Ammon's horn (tissue), 1 donor: ENCODE measurements around the gene DYSF.
"Not testable (repeated sequence)": the region's sequence is repeated elsewhere in the genome, so short reads cannot be mapped to it uniquely, and the experiment has no call there.

Experiments
- DNase-seq: peaks from one replicate; pipeline ENCODE4 v3.0.0-alpha.2; 2016; ENCODE audit warnings: low spot score

Gene DYSF

DNA sequence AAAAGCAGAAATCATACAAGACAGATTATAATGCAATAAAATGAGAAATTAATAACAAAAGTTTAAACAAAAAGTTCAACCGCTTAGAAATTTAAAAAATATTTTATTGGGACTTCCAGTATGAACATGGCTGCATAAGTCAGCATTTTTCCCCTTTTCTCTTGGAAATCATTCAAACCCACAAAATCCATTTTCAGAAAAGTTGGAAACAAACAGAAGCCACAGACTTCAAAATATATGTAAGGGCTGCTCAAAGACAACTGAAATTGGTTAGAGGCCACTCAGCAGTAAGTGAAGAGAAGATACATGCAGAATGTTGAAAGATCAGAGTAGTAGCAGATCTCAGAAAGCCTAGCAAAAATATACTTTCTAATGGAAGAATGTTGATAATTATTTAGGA lies 194.0 kb downstream of the DYSF start:
- no peak for DNase-seq

DNA sequence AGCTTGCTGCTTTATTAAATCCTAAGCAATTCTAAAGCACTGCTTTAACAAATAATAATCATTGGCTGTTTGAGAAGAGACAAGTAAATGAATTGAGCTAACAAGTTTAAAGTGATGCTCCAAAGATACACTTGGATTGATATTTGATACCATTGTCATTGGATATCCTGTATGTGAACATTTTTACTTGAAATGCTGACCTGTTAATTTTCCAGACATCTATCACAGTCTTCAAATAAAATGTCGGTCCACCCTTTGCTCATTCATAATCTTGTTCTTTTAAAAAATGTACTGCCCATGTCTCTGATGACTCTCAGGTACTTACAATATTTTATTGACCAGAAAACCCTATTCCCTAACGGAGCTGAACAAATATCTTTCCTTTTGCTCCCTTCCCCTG lies 202.1 kb downstream of the DYSF start:
- no peak for DNase-seq

DNA sequence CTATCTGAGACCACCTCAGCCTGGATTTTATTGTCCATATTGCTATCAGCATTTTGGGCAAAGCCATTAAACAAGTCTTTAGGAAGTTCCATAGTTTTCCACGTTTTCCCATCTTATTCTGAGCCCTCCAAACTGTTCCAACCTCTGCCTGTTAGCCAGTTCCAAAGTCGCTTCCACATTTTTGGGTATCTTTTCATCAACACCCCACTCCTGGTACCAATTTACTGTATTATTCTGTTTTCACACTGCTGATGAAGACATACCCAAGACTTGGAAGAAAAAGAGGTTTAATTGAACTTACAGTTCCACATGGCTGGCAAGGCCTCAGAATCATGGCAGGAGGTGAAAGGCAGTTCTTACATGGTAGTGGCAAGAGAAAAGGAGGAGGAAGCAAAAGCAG lies 204.9 kb downstream of the DYSF start:
- DNase-seq: not testable (repeated sequence)

DNA sequence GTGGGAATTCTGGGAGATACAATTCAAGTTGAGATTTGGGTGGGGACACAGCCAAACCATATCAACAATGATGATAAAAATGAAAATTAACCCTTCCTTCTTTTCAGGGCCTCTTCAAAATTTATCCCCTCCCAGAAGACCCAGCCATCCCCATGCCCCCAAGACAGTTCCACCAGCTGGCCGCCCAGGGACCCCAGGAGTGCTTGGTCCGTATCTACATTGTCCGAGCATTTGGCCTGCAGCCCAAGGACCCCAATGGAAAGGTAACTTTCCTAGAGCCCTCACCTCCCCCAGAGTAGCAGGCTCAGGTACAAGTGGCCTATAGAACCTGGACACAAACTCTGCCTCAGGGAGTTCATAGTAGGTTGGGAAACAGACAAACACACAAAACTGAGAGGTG lies 205.4 kb downstream of the DYSF start:
- DNase-seq: no peak

DNA sequence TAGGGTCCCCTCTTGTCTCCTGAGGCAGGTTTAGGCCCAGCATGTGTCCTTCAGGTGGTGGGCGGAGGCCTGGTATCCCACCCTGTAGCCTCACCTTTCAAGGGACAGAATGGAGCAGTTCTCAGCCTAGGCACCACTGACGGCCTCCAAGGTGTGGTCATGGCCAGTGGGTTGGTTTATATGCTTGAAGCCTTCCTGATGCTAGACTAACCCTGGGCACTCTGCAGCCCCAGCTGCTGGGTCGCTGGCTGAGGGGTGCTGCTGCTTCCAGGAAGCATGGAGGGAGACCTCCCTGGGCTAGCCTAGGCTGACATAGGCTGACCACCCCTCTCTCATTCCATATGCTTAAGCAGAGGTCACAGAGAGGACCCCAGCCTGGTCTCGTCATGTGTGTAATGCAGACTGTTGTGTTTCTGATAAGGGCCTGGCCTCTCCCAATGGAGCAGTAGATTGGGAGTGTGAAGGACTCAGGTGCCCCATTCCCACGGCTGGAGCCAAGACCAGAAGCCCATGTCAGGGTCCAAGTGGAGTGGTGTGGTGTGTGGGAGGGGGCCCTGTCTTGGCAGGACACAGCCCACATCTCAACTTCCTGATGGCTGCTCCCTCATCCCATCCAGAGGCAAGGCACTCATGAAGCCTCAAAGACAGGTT lies 206.6 kb downstream of the DYSF start:
- no peak for DNase-seq

DNA sequence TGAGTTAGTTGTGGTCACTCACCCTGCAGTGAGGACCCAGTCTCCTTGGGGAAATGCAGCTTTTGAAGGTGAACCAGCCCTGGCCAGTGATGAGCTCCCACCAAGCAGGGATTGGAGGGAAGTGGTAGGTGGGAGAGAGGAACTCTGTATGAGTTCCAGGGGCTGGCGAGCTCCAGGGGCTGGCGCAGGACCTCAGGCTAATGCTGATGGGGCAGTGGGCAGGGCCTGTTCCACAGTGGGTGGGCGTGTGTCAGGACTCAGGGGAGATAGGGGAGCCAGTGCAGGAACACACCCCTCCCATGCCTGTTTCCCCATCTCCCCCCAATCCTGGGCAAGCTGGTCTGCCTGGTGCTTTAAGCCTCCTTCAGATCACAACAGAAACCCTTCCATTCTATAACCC lies 208.4 kb downstream of the DYSF start:
- DNase-seq: no peak

DNA sequence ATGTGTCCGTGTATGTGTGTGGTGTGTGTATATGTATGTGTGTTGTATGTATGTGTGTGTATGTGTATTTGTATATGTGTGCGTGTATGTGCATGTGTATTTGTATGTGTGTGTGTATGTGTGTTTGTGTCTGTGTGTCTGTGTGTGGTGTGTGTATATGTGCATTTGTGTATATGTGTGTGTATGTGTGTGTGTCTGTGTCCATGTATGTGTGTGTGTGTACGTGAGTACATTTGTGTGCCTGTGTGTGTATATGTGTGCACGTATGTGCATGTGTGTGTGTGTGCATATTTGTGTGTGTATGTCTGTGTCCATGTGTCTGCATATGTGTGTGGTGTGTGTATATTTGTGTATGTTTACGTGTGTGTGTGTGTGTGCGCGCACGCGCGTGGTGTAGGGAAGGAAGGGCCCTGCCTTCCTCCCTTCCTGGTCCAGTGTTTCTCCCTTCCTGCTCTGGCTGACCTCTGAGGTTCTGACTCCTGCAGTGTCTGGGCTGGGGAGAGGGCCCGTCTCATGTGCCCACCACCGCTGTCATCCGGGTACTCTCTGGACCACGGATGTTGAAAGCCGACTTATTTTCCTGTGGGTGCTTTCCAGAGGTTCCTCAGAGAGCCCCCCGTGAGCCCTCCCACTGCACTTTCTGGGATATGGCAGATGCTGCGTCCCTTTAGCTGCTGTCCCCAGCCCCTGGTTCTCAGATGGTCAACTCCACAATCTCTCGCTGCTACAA lies 209.5 kb downstream of the DYSF start:
- no peak for DNase-seq

DNA sequence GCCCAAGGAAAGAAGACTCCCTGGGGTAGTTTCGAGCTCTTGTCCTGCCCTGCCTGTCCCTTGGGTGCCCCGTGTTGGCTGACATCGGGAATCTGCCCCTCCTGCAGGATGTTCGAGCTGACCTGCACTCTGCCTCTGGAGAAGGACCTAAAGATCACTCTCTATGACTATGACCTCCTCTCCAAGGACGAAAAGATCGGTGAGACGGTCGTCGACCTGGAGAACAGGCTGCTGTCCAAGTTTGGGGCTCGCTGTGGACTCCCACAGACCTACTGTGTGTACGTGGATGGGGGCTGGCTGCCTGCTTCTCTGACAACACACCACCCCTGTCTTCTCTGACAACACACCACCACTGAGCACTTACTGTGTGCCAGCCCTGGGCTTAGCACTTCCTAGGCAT lies 210.8 kb downstream of the DYSF start:
- DNase-seq: no peak

DNA sequence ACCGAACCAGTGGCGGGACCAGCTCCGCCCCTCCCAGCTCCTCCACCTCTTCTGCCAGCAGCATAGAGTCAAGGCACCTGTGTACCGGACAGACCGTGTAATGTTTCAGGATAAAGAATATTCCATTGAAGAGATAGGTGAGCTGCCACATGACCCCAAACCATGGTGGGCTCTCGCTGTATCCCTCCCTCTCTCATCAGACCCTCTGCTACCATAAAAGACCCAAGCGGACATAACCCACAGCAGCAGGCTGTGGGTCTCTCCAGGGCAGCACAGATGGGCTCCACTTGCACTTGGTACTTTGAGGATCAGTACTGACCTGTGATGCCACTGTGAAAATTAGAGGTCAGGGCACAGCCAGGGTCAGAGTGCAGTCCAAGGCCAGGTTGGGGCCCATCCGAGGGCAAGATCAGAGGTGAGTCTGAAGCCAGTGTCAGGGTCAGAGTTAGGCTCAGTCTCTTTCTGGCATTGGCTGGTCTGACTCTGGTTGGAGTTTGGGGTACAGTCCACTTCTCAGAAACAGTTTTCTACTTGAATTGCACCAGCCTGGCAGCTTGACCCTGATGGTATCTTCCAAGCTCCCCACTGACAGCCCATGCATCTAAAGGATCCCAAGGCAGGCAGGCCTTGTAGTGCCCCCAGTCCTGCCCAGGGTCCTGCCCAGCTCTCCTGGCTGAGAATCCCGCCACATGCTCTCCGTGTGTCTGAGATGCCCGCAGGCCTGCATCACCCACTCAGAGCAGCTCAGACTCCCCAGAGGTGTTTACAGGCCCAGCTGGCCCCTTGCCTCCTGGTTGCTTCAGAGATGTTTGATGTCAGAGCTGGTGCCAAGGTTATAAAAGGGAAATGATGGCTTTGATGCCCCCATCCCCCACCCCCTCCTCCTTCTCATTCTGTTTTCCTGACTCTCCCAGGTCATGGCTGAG lies 212.1 kb downstream of the DYSF start:
- no peak for DNase-seq

DNA sequence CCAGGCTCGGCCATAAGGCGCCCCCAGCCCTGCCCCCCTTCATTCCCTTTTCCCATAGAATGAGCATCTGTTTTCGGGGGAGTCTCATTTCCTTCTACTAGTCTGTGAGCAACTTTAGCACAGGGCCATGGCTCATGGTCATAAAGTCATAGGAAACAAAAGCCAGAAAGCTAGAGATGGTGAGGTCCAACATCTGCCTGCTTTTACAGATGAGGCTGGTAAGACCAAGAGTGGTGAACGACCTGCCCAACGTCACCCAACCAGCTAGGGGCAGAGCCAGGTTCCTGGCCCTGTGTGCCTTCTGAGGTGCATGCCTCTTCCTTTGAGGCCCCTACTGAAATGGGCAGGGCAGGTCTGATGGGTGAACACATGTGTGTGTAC lies 212.7 kb downstream of the DYSF start:
- DNase-seq: no peak

DNA sequence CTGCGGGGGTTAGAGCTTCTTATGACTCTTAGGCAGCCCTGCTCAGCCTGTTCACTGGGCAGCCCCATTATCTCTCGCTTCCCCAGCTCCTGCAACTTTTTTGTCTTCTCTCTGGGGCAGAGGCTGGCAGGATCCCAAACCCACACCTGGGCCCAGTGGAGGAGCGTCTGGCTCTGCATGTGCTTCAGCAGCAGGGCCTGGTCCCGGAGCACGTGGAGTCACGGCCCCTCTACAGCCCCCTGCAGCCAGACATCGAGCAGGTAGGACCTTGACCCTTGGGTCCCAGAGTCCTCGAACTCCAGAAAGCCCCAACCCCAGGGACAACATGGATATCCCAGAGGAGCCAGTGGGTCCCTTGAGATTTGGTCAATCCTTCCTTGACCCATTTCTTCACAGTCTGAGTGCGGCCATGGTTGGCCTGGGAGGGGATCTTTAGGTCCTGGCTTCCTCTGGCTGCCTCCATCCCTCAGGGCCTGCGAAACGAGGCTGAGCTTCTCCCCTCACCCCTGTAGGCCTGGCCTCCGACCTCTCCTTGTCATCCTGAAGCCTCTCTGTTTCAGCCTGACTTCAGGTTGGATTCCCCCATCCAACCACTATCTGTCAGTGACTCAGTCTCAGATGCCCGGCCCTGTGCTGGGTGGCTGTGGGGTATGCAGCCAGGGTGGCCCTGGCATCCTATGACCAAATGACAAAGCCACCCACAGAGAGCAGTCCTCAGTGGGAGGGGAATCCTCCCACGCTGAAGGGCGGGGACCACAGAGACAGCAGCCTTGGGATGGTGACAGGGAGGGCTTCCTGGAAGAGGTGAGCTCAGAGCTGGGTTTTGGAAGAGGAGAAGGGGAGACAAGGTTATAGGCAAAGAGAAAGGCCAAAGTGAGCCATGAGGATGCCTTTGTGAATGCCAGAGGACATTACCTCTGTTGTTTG lies 214.2 kb downstream of the DYSF start:
- no peak for DNase-seq

DNA sequence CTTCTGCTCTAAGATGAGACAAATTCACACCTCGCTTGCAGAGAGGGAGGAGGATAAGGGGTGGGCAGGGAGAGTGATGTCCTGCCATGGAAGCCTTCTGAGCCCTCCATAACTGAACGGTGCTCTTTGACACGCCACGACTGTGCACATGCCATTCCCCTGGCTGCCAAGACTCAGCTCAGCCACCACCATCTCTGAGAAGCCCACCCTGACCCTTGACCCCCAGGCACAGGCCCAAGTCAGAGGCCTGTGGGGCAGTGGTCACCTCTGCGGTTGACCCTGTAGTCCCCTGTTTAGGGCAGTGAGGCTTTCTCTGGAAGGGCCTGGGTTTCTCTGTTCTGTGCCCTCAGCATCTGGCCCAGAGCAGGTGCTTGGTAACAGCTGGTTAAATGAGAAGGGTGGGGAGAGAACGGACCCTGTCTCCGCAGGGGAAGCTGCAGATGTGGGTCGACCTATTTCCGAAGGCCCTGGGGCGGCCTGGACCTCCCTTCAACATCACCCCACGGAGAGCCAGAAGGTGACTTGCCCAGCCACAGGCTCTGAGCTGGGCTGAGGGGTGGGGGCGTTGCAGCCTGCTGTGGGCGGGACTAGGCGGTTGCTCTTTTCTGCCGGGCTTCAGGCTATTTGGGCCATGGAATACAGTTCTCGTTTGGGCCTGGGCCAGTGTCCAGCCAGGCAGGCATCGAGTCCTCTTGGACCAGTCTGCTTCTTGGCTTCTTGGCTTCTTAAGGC lies 215.1 kb downstream of the DYSF start:
- DNase-seq: no peak

DNA sequence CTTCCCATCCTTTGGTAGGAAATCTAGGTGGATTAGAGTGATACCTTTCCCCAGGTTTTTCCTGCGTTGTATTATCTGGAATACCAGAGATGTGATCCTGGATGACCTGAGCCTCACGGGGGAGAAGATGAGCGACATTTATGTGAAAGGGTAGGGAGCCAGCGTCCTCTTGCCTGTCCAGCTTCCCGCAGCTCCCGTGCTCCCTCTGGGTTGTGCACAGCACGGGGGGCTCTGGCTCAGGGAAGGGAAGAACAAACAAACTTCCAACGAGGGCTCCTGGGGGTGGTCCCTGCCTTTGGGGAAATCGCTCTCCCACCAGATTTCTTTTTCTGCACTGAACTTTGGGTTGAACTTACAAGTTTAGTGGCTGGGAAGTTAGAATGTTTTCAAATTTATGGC lies 215.7 kb downstream of the DYSF start:
- DNase-seq: no peak

DNA sequence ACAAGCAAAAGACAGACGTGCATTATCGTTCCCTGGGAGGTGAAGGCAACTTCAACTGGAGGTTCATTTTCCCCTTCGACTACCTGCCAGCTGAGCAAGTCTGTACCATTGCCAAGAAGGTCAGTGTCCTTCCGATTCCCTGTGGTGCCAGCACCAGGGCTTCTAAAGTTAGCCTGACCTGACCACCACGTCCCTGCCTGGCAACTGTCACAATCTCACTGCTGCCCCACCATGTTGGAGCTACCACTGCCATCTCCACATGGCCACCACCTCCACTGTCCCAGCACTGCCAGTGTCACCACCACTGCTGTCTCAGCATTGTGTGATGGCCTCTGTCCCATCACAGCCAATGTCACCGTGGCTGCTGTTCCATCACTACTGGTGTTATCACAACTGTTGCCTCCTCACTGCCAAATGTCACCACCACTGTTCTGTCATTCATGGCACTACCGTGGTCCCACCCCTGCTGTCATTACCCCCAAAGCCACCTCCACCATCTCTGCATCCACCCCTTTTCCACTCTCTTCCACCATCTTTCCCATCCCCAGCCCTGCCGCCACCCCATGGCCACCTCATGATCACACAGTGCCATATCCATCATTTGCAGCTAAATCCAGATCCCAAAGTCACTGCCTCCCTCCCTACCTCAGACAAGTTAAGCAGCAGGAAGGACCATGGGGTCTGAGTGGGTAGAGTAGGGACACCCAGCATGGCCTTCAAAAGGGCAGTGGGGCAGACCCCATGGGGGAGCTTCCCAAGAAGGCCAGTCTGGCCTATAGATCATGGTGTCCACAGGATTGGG lies 216.5 kb downstream of the DYSF start:
- DNase-seq: no peak

DNA sequence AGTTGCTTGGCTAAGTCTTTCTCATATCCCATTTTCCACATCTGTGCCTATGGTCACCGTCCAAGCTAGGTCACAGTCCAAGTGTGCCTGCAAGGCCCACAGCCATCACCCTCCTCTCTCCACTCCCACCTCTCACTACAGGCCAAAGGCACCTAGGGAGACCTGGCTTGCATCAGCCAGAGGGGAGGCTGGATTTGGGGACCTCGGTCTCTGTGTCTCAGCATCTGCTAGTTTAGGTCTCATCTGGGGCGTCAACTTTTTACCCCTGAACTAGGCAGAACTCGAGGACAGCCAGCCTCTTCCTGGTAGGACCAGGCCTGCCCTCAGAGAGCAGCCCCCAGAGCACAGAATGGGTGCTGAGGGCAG lies 217.1 kb downstream of the DYSF start:
- DNase-seq: no peak

DNA sequence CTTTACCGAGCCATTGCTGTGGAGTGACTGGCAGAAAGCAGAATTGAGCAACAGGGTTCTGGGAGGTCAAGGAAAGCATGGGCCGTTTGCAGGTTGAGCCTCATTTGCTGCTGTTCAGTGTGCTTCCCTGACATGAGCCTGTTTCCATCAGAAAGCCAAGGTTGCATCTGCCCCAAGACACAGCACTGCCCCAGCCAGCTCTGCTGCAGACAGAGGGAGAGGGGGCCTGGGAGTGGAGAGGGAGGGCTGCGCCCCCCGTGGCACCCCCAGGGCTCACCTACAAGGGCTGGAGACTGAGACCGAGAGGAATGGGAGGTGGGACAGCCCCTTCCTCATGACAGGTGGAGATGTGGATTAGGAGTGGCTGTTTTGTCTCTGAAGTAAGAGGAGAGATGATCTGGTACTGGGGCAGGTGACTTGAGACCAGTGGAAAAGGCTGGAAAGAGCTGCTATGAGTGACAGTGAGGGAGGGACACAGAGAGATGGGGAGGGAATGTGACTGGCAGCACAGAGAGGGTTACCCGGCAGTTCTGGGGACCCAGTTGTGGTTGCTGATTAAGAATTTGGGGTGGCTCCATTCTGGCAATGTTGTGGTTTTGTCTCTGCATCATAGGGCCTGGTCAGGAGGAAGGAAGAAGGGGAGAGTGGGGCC lies 218.0 kb downstream of the DYSF start:
- no peak for DNase-seq

DNA sequence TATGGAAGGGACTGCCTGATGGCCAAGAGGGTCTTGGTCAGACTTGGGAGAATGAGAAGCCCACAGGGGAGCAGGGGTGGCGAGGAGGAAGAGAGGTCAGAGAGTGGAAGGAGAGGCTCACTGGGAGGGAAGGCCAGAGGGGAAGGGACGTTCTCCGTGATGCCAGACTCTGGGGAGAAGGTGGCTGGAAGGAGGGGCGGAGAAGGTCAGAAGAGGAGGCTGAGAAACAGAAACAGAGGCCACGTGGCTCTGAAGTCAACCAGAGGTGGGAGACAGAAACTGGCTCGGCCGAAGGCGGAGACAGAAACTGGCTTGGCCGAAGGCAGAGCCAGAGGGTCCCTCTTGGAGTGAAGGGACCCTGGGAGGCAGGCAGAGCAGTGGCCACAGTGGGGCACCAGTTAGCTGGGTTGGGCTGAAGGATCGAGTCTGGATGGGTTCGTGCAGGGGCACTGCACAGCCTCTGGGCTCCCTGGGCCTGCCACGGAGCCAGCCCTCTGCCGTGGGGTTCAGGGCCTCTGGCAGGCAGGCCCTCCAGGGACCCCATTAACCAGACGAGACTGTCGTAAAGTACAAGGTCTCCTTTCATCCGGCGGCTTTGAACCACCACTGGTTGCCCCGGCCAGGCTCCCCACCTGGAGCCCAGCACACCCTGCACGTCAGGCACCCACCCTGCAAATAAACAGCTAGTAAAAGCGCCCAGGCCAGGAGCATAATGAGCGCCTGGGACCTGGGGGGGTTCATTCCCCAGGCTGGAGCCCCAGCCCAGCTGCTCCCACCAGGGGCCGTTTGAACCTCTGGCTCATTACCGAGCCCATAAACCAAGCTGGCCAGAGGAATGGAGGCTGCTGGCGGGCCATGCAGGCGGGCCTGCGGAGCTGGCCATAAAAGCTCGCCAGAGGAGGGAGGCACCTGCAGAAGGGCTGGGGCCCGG lies 218.8 kb downstream of the DYSF start:
- no peak for DNase-seq
